Psoas muscle (tissue), 8 donors: ENCODE results near the gene VCP. TPM values are rescaled to one million over a fixed set of nuclear protein-coding genes. Genes with fewer than 3 reads are reported as not detected.

Source experiments
- ATAC-seq, 4 donors: fragments of 200-7000 bp; cut with Tn5 transposase; one replicate each; pipeline ENCODE4 v1.9.1; 2020; ENCODE audit warnings: moderate library complexity in 3 of 4, mild to moderate bottlenecking in 2 of 4
- DNase-seq, 2 donors: peaks; one replicate each; pipeline ENCODE4 v3.0.0-alpha.2; 2020
- H3K27ac ChIP-seq: fragments of 200-600 bp; one replicate; pipeline ENCODE4 v1.8.0; 2022
- H3K27me3 ChIP-seq, 3 donors: fragments of 200-600 bp in 1 of 3; one replicate each; pipeline versions ENCODE4 v1.6.1 to v1.8.0; 2013 to 2022; ENCODE audit warnings: low read length in 2 of 3, mild to moderate bottlenecking in 2 of 3, moderate library complexity in 1 of 3; ENCODE audit not compliant: insufficient read depth in 3 of 3
- H3K36me3 ChIP-seq, 2 donors: fragments of 200-600 bp in 1 of 2; one replicate each; pipeline versions ENCODE4 v1.6.1 to v1.8.0; 2013 to 2022; ENCODE audit warnings: low read depth in 1 of 2, mild to moderate bottlenecking in 1 of 2, moderate library complexity in 1 of 2; ENCODE audit not compliant: insufficient read depth in 1 of 2
- H3K4me1 ChIP-seq: fragments of 200-600 bp; one replicate; pipeline ENCODE4 v1.8.0; 2022
- H3K4me3 ChIP-seq: fragments of 200-600 bp; one replicate; pipeline ENCODE4 v1.8.0; 2022; ENCODE audit warnings: mild to moderate bottlenecking
- H3K9me3 ChIP-seq: fragments of 200-600 bp; one replicate; pipeline ENCODE4 v1.8.0; 2022
- WGBS, 3 donors: extraction: QIAGEN DNeasy Blood & Tissue Kit; methylation state at CpG; one replicate each; pipeline versions ENCODE4 v1.1.6 to v1.1.7; 2013; 5-methylcytosine and 5-hydroxymethylcytosine counted together
- intact Hi-C, 2 donors: fragments of 100-400 bp; cut with DNase I; formaldehyde crosslinking; loops; one replicate each; pipeline versions ENCODE4 v1.11.0 to v1.14.2; 2022
- polyA plus RNA-seq, 3 donors: library from polyadenylated mRNA; stranded (reverse); fragments of 200-250 nt; gene quantifications; one replicate each; pipeline ENCODE4 v1.2.3, GENCODE V29; 2013
- total RNA-seq, 4 donors: library from RNA; stranded (reverse); fragmentation: NEBNext Ultra II Directional in 2 of 4; extraction: Animal tissue kit (Norgen Biotek cat#: 25700) in 2 of 4; gene quantifications; one replicate each; pipeline versions ENCODE4 v1.2.1 to v1.2.4, GENCODE V29; 2021 to 2023
- TF ChIP-seq, protein P1 (sequence below): fragments of 200-600 bp; IDR thresholded peaks from one replicate; pipeline ENCODE4 v1.8.0; 2022; ENCODE audit warnings: antibody characterized with exemption
- donor health status: healthy with polysubstance abuse.
- donor health status: DM: no; HTN: no; CAD: no; lungs with moderate emphysema.
- donor health status: Bipolar disorder and iron deficiency.
- donor health status: healthy.
- donor health status: DM: yes; HTN: yes; CAD: no.
- donor health status: DM: no; HTN: no; CAD: no.
- donor health status: DM: no; HTN: no; CAD: no.
- donor health status: DM: yes; HTN: yes; CAD: no.

The VCP gene
- total and polyA plus RNA-seq, 7 donors = 237 to 491 (median 384) TPM

- TF ChIP-seq, protein P1, sequence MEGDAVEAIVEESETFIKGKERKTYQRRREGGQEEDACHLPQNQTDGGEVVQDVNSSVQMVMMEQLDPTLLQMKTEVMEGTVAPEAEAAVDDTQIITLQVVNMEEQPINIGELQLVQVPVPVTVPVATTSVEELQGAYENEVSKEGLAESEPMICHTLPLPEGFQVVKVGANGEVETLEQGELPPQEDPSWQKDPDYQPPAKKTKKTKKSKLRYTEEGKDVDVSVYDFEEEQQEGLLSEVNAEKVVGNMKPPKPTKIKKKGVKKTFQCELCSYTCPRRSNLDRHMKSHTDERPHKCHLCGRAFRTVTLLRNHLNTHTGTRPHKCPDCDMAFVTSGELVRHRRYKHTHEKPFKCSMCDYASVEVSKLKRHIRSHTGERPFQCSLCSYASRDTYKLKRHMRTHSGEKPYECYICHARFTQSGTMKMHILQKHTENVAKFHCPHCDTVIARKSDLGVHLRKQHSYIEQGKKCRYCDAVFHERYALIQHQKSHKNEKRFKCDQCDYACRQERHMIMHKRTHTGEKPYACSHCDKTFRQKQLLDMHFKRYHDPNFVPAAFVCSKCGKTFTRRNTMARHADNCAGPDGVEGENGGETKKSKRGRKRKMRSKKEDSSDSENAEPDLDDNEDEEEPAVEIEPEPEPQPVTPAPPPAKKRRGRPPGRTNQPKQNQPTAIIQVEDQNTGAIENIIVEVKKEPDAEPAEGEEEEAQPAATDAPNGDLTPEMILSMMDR = no peak
- WGBS, 3 donors = 0% methylated on average over 62 to 67 of the region's 67 CpGs
- H3K27me3 ChIP-seq = no peaks in the 10 kb centered on the region
- peak within 1 kb of the TSS; percentile 68 for H3K27ac ChIP-seq
- peak within 1 kb of the TSS; percentile 74 for H3K4me3 ChIP-seq
- peaks cover 16% of the 10 kb centered on the region for H3K4me1 ChIP-seq
- DNase-seq (peak; percentile 90 to 95), ATAC-seq (peak; percentile 96 to 98 (median 98))
- H3K36me3 ChIP-seq = peaks cover 0 to 3% of the 10 kb centered on the region in 2 donors
- no peaks in the 10 kb centered on the region for H3K9me3 ChIP-seq
- intact Hi-C loops = loop anchor here in 1 of 2 donors (2.0 kb wide), 1 partner anchor 15 kb away; no protein-coding TSS in a partner anchor
Observed at GRCh38 chr9:35079426-35080341, 7.3 kb upstream of the VCP start, which contains the start of gene FANCG. FANCG (minus strand) TSS chr9:35079942; CDS start chr9:35079524, 418 bp downstream.

GRCh38 chr9:35079041-35079425, 6.6 kb upstream of the VCP start:
- ATAC-seq (no peak), DNase-seq (no peak)
- Histone ChIP-seq H3K27me3 (no peaks in the 10 kb centered on the region), H3K36me3 (peaks cover 0 to 7% of the 10 kb centered on the region in 2 donors), H3K4me3 (peak overlapping the region; percentile 74), H3K4me1 (peaks cover 16% of the 10 kb centered on the region), H3K27ac (peak overlapping the region; percentile 68), H3K9me3 (no peaks in the 10 kb centered on the region)
- 8% methylated on average over 10 of the region's 10 CpGs for WGBS, 3 donors
- intact Hi-C loops = no loop called here
- TF ChIP-seq, protein P1 = no peak

GRCh38 chr9:35078066-35078465, 5.6 kb upstream of the VCP start:
- Histone ChIP-seq H3K9me3 (no peaks in the 10 kb centered on the region), H3K4me1 (peaks cover 16% of the 10 kb centered on the region), H3K27ac (no peak overlapping the region), H3K36me3 (peaks cover 0 to 7% of the 10 kb centered on the region in 2 donors), H3K4me3 (no peak overlapping the region), H3K27me3 (no peaks in the 10 kb centered on the region)
- TF ChIP-seq, protein P1 = no peak
- no peak for ATAC-seq
- no peak for DNase-seq
- 61 to 72% (median 68%) methylated on average over 4 of the region's 4 CpGs for WGBS, 3 donors
- intact Hi-C loops = no loop called here

- Histone ChIP-seq H3K9me3 (no peaks in the 10 kb centered on the region), H3K4me3 (no peak overlapping the region), H3K4me1 (peaks cover 16% of the 10 kb centered on the region), H3K36me3 (peaks cover 0 to 7% of the 10 kb centered on the region in 2 donors), H3K27me3 (no peaks in the 10 kb centered on the region), H3K27ac (no peak overlapping the region)
- ATAC-seq (no peak), DNase-seq (no peak)
- intact Hi-C loops = no loop called here
- TF ChIP-seq, protein P1 = no peak
- WGBS, 3 donors = 91 to 96% (median 92%) methylated on average over 4 of the region's 4 CpGs
Observed at GRCh38 chr9:35076848-35077247, 4.4 kb upstream of the VCP start.
